DMS153 treated with DMSO at 0.1 percent for 48 hours (cell line): Measurements from ENCODE around the gene RING1.
"Not testable (repeated sequence)": the region's sequence is repeated elsewhere in the genome, so short reads cannot be mapped to it uniquely, and the experiment has no call there.

Experiments
- DNase-seq: peaks from one replicate; lab custom pipeline; 2025; ENCODE audit not compliant: unreplicated experiment; lab: John Stamatoyannopoulos, UW

The RING1 gene

DNA sequence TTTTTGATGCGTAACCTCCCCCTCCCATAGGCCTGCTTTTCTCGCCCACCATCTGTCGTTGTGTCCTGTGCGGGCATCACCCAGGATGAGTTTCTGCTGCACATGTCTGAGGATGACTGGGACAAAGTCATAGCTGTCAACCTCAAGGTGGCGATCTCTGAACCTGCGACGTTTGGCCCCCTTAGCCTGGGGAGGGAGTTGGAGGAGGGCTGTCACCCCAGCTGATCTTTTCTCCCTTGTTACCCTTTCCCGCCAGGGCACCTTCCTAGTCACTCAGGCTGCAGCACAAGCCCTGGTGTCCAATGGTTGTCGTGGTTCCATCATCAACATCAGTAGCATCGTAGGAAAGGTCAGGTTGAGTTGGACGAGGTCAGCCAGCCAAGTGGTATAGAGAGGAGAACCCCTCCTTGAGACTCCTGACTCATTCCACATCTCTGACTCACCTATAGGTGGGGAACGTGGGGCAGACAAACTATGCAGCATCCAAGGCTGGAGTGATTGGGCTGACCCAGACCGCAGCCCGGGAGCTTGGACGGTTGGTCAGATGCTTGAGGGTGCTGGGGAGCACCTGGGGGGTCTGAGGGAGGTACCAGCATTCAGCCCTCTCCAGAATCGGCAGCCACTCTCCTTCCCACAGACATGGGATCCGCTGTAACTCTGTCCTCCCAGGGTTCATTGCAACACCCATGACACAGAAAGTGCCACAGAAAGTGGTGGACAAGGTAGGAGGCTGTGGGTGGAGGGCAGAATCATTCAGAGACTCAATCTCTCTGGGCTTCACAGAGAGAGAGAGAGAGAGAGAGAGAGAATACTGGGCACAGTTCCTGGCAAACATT lies 2.9 kb upstream of the RING1 start:
- DNase-seq: no peak

DNA sequence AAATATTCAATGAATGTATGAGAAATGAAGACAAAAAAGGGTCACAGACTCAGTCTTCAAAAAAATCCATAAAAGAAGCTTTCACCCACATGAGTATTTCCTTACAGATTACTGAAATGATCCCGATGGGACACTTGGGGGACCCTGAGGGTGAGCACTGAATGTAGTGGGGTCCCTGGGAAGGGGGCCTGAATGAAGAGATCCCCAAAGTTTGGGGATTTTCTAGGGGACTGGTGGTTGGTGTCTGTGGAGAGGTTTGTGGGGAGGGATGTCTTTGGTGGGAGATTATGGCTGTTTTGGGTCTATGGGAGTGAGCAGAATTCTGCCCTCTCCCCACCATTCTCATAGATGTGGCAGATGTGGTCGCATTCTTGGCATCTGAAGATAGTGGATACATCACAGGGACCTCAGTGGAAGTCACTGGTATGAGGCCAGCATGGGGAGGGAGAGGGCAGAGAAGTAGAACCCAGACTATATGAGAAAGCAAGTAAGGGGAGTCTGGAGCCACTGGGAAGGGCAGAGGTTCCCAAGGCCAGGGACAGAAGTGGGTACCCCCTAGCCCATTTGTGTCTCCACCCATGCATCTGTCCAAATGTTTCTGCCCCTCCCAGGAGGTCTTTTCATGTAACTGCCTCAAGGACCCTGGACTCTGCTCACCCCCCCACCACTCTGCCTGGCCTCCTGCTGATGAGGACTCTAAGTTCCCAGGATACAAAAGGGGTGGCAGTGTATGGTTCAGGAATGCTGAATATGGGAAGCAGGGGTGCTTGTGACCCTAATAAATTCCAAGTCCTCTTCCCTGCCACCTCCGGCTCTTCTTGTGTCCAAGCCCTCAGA lies 2.1 kb upstream of the RING1 start:
- DNase-seq: no peak

- no peak for DNase-seq
These were observed 1.3 kb upstream of the RING1 start for GRCh38 chr6:33206864-33207551.

- no peak for DNase-seq
These were observed 679 bp upstream of the RING1 start for GRCh38 chr6:33207552-33208090.

- DNase-seq: no peak
These were observed 1.6 kb downstream of the RING1 start for GRCh38 chr6:33209856-33210255.

GRCh38 chr6:33211136-33211535 lies 2.8 kb downstream of the RING1 start:
- no peak for DNase-seq

DNA sequence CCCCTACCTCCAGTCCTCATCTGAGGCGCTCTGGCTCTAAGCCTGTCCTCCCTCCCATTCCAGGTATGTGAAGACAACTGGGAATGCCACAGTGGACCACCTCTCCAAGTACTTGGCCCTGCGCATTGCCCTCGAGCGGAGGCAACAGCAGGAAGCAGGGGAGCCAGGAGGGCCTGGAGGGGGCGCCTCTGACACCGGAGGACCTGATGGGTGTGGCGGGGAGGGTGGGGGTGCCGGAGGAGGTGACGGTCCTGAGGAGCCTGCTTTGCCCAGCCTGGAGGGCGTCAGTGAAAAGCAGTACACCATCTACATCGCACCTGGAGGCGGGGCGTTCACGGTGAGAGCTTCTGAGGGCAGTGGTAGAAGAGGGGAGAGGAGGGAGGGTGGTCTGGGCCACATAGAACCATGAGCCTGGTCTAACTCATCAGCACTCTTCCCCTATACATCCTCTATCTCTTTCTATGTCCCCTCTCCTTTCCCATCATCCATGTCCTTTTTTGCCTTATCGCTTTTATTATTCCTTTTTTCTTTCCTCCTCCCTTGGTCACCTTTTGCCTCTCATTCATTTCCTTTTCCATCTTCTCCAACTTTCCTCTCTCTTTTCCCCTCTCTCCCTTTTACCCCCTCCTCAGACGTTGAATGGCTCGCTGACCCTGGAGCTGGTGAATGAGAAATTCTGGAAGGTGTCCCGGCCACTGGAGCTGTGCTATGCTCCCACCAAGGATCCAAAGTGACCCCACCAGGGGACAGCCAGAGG lies 3.5 kb downstream of the RING1 start:
- no peak for DNase-seq

DNA sequence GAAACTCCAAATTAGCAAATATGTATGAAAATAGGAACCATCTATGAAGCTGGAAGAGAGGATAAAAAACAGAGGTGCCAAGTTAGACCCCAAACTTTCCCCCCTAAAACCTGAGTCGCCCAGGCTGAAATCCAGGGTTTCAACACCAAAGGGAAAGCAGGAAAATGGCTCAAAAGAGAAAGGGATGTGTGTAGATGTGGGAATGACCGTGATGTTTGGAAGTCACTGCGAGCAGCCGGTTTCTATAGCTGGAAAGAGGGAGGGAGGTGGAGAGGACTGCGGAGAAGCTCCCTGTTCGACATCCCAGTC lies 4.5 kb downstream of the RING1 start:
- no peak for DNase-seq

DNA sequence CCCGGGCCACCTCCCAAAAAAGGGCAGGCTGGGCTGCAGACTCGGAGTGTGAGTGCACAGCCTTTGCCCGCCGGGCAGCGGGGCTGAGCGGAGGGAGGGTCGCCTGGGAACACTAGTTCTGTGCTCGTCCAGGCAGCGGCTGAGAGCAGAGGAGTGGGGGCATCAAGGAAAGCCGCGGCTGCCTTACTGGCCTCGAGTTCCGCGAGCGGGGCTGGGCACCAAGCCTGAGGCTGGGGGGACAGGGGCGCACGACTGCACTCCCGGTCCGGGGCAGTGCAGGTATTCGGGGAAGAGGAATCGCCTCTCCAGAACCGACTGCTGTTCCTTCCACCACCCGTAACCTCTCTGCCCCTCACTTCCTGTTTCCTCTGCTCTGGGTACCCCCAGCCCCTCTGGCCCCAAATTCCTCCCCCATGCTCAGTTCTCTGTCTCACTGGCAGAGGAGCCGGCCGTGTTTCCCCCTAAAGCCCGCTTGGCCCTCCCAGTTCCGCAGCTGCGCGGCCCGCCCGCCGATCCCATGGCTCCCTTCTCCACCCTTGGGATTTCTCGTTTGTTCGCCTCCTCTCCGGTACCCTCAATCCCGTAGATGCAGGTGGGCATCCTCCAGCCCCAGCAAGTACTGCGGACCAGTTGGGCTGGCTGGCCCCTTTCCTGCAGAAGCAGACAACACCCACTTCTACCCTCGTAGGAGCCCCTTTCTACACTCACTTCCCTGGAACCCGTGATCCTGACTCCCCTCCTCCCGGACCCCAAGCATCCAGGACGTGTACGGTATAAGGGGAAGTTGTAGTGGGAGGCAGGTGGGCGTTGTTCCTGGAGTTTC lies 5.1 kb downstream of the RING1 start:
- no peak for DNase-seq

DNA sequence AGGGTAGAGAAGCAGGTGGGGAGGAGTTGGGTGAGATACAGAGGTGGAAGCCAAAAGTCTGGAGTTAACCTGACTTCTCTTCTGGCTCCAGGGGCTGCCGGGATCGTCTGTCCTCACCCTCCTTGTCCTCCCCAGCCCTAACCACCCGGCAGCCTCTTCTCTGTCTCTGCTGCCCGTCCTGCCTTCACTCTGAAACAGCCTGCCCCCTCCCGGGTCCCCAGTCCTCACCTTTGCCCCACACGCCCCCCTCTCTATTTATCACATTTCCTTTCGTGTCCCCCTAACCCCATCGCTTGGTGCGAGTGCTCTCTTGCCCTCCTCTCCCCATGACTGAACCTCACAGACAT lies 5.7 kb downstream of the RING1 start:
- no peak for DNase-seq

DNA sequence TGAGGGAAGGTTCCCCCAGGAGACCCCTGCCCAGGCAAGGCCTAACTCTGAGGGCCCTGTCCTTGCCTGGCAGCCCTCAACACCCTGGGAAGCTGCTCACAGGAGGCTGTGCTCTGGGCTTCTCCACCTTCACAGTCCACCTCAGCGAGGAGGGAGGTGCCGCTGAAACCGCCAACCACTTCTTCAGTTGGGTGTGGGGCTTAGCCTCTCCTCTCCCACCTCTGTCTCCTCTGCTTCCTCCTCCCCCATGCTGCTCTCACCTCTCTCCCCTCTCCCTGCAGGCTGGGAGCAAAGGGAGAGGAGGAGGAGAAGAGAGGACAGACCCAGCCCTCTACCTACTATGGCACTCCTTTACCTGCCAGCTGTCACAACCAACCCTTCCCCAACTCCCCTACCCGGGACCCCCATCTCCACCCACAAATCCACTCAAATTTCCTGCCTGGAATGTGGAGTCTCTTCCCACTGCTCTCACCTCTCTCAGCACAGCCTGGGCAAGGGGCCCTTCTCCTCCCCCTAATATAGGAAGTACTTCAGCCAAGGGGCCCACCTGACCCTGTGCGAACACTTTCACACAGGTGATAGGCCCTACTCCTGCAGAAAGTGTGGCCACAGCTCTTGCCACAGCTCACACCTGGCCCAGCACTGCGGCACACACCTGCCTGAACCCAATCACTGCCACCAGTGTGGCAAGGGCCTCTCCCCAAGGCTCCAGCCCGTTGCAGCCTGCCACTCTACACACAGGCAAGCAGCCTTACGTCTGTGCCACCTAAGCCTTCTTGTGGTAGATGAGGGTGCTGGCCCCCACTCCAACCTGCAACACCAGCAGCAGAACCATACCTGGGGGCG lies 7.2 kb downstream of the RING1 start:
- no peak for DNase-seq

DNA sequence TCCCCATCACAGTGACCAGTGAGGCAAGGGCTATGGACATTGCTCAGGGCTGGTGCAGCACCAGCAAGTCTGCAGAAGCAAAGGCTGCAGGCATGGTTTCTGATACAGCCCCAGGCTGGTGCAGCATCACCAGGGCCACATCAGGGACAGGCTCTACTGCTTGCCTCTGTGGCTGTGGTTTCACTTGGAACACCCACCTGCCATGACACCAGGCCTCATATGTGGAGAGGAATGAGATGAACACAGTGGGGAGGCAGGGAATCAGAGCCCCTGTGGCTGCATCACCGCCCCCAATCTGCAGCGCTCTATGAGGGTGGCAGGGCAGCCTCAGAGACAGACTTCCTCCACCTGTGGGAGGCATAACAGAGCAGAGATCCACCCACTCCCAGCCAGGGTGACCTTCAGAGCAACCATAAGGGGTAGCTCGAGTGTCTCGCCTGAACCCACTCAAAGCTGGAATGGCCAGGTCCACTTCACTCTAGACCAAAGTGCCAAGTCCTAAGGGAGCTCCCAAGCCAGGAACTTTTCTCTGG lies 7.9 kb downstream of the RING1 start:
- DNase-seq: no peak

DNA sequence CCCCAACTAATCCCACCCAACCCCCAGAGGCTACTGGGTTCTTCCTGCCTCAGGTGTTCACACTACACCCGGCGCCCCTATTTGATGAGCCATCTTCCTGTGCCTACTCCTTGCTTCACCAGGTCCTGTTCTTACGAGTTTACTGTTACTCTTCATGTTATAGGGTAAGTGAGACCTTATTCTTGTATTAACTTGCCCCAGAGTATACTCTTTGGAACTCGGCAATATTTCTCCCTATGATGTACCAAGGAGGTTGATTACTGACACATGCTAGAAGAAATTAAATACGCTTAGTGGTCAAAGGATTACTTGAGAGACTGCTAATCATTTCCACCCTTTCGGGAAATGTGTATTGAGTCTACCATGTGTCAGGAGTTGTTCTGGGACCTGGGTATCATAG lies 8.9 kb downstream of the RING1 start:
- DNase-seq: no peak

GRCh38 chr6:33217681-33218080 lies 9.4 kb downstream of the RING1 start:
- no peak for DNase-seq

DNA sequence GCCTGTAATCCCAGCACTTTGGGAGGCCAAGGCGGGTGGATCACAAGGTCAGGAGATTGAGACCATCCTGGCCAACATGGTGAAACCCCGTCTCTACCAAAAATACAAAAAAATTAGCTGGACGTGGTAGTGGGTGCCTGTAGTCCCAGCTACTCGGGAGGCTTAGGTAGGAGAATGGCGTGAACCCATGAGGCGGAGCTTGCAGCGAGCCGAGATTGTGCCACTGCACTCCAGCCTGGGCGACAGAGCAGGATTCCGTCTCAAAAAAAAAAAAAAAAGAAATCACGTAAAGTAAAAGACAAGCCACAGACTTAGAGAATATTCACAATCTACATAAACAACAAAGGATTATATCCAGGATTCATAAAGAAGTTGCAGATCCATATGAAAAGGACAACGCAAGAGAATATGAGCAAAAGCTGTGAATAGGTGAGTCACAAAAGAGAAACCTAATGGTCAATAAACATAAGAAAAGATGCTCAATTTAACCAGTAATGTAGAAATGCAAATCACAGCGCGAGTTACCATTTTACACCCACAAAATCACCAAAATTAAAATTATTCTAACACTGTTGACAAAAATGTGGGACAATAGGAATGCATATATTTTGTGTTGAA lies 18.3 kb downstream of the RING1 start:
- DNase-seq: not testable (repeated sequence)

DNA sequence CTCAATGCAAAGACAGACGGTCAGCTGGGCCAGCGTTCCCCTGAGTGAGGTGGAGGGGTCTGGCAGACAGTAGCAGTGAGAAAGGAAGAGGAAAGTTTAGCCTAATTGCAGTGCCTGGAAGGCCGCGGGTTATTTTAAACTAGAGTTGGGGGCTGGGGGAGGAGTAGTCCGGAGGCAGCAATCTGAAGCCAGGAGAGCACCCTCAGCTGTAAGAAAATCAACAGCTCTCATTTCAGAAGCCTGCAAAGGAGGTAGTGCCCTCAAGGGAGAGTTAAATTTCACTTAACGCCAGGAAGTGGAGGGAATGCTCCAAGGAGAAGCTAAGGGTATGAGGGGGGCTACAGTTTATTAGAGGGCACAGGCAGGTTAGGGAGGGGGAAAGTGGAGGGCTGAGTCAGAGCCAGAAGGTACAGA lies 26.9 kb downstream of the RING1 start:
- DNase-seq: no peak

DNA sequence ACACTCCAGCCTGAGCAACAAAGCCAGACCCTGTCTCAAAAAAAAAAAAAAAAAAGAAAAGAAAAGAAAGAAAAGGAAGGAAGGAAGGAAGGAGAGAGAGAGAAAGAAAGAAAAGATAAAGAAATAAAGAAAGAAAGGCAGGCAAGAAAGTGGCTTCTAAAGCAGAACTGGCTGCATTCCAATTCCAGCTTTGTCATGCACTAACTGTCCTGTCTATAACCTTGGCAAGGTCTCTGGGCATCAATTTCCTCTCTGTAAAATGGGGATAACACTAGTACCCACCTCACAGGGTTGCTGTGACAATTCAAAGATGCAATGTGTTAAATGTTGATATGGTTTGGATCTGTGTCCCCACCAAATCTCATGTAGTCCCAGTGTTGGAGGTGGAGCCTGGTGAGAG lies 28.0 kb downstream of the RING1 start:
- no peak for DNase-seq

DNA sequence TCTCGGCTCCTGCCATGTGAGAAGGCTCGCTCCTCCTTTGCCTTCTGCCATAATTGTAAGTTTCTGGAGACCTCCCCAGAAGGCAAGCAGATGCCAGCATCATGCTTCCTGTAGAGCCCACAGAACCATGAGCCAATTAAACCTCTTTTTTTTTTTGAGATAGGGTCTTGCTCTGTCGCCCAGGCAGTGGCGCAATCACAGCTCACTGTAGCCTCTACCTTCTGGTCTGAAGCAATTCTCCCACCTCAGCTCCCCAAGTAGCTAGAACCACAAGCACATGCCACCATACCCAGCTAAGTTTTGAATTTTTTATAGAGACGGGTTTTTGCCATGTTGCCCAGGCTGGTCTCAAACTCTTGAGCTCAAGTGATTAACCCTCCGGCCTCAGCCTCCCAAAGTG lies 28.6 kb downstream of the RING1 start:
- DNase-seq: no peak

GRCh38 chr6:33237741-33238140 lies 29.4 kb downstream of the RING1 start:
- DNase-seq: no peak
